ENCODE measurements around the gene PIBF1.
"Not testable (repeated sequence)": the region's sequence is repeated elsewhere in the genome, so short reads cannot be mapped to it uniquely, and the experiment has no call there.

The PIBF1 gene

GRCh38 chr13:72781451-72782439 lies at the start of gene PIBF1, which contains the start of gene DIS3:
Gene PIBF1 (plus strand): TSS chr13:72782133. CDS start chr13:72783470, 1,337 bp downstream.
Gene DIS3 (minus strand): TSS chr13:72781900. CDS start chr13:72781832, 68 bp downstream.
- FAIRE-seq, result peak; percentile 100

GRCh38 chr13:72737033-72737432 lies 44.9 kb upstream of the PIBF1 start:
- DNase-seq (ENCODE audit: extremely low spot score, insufficient read length, low read depth) (no peak), FAIRE-seq (peak; percentile 53)

More at GRCh38 chr13:72781451-72782439, at the start of gene PIBF1, which contains the start of gene DIS3:
- peak; percentile 91 for DNase-seq (ENCODE audit: extremely low spot score, insufficient read length, low read depth)

- DNase-seq (ENCODE audit: extremely low spot score, insufficient read length, low read depth), result no peak
- FAIRE-seq, result no peak
Observed at GRCh38 chr13:72740015-72740414, 41.9 kb upstream of the PIBF1 start.

- no peak for DNase-seq (ENCODE audit: extremely low spot score, insufficient read length, low read depth)
- no peak for FAIRE-seq
Observed at GRCh38 chr13:72745260-72745659, 36.7 kb upstream of the PIBF1 start.

GRCh38 chr13:72751220-72751619 lies 30.7 kb upstream of the PIBF1 start:
- FAIRE-seq, result peak; percentile 24

GRCh38 chr13:72754111-72754510 lies 27.8 kb upstream of the PIBF1 start:
- no peak for DNase-seq (ENCODE audit: extremely low spot score, insufficient read length, low read depth)
- no peak for FAIRE-seq

More at GRCh38 chr13:72751220-72751619, 30.7 kb upstream of the PIBF1 start:
- DNase-seq (ENCODE audit: extremely low spot score, insufficient read length, low read depth), result no peak

GRCh38 chr13:72757792-72758535 lies 24.0 kb upstream of the PIBF1 start:
- FAIRE-seq (no peak), DNase-seq (ENCODE audit: extremely low spot score, insufficient read length, low read depth) (no peak)

GRCh38 chr13:72760189-72760588 lies 21.7 kb upstream of the PIBF1 start:
- FAIRE-seq (no peak), DNase-seq (ENCODE audit: extremely low spot score, insufficient read length, low read depth) (no peak)

- DNase-seq (ENCODE audit: extremely low spot score, insufficient read length, low read depth) (no peak), FAIRE-seq (no peak)
Observed at GRCh38 chr13:72763411-72763810, 18.5 kb upstream of the PIBF1 start.

GRCh38 chr13:72774019-72774418 lies 7.9 kb upstream of the PIBF1 start:
- FAIRE-seq, result no peak
- DNase-seq (ENCODE audit: extremely low spot score, insufficient read length, low read depth), result no peak

- DNase-seq (ENCODE audit: extremely low spot score, insufficient read length, low read depth), result no peak
Observed at GRCh38 chr13:72782717-72783116, 784 bp downstream of the PIBF1 start.

GRCh38 chr13:72784679-72785078 lies 2.7 kb downstream of the PIBF1 start:
- DNase-seq (ENCODE audit: extremely low spot score, insufficient read length, low read depth); FAIRE-seq: not testable (repeated sequence)

More at GRCh38 chr13:72782717-72783116, 784 bp downstream of the PIBF1 start:
- peak; percentile 33 for FAIRE-seq

- FAIRE-seq (no peak), DNase-seq (ENCODE audit: extremely low spot score, insufficient read length, low read depth) (no peak)
Observed at GRCh38 chr13:72788831-72789230, 6.9 kb downstream of the PIBF1 start.

GRCh38 chr13:72792640-72793039 lies 10.7 kb downstream of the PIBF1 start:
- FAIRE-seq, result no peak

GRCh38 chr13:72798817-72799216 lies 16.9 kb downstream of the PIBF1 start:
- FAIRE-seq, result no peak

More at GRCh38 chr13:72792640-72793039, 10.7 kb downstream of the PIBF1 start:
- DNase-seq (ENCODE audit: extremely low spot score, insufficient read length, low read depth), result no peak

GRCh38 chr13:72804301-72804700 lies 22.4 kb downstream of the PIBF1 start:
- FAIRE-seq (no peak), DNase-seq (ENCODE audit: extremely low spot score, insufficient read length, low read depth) (no peak)

More at GRCh38 chr13:72798817-72799216, 16.9 kb downstream of the PIBF1 start:
- no peak for DNase-seq (ENCODE audit: extremely low spot score, insufficient read length, low read depth)

GRCh38 chr13:72805676-72806346 lies 23.9 kb downstream of the PIBF1 start:
- DNase-seq (ENCODE audit: extremely low spot score, insufficient read length, low read depth) (no peak), FAIRE-seq (no peak)

- FAIRE-seq; DNase-seq (ENCODE audit: extremely low spot score, insufficient read length, low read depth): not testable (repeated sequence)
Observed at GRCh38 chr13:72806514-72806913, 24.6 kb downstream of the PIBF1 start.

GRCh38 chr13:72808917-72809500 lies 27.1 kb downstream of the PIBF1 start:
- no peak for FAIRE-seq
- DNase-seq (ENCODE audit: extremely low spot score, insufficient read length, low read depth), result no peak
